ENCODE measurements around the gene REC114. TPM values are rescaled to one million over a fixed set of nuclear protein-coding genes. Genes with fewer than 3 reads are reported as not detected.

Gene REC114
- total and polyA plus RNA-seq, 2 donors (not counting 3 experiments of a cell fraction or from before 2014, with no cell fraction given) = not detected

DNA sequence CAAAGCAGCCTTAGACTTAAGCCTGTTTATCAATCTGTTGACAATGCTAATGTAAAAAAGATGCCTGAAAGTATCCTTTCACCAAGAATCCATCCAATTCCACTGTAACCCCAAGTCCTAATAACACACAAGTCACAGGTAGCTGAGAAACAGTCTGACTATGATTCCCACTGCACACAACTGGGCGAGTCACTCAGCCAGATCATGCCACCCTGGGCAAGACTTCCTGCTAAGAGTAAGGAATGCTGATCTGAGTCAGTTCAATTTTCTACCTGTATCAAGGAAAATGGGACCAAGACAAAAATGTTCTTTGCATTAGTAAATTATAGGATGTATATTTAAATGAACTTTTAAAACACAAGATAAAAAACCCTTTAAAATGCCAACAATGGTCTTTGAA lies 157.0 kb downstream of the REC114 start:
- Histone ChIP-seq H3K27ac (ENCODE audit: insufficient read depth, low read depth, low read length) (no peak overlapping the region), H3K36me3 (ENCODE audit: control insufficient read depth in 2 of 2, extremely low read depth in 1 of 2, insufficient read depth in 2 of 2, low read length in 2 of 2) (no peaks in the 10 kb centered on the region), H3K4me3 (replicated peaks in 1 of 3; ENCODE audit: insufficient read depth in 1 of 3, low read depth in 1 of 3, low read length in 3 of 3) (no peak overlapping the region), H3K4me2 (ENCODE audit: insufficient read depth, low read length) (peak overlapping the region; percentile 44), H3K4me1 (ENCODE audit: control insufficient read depth, extremely low read depth, insufficient read depth, low read length) (peaks cover 39% of the 10 kb centered on the region), H3K27me3 (ENCODE audit: control insufficient read depth in 2 of 2, insufficient read depth in 2 of 2, low read length in 2 of 2) (no peaks in the 10 kb centered on the region), H3K9me3 (replicated peaks; ENCODE audit: control insufficient read depth, insufficient read depth, low read length) (no peaks in the 10 kb centered on the region), H3K9me1 (replicated peaks; ENCODE audit: control insufficient read depth, extremely low read depth, insufficient read depth, low read length) (no peaks in the 10 kb centered on the region), H3K9ac (replicated peaks; ENCODE audit: extremely low read depth, insufficient read depth, low read length) (no peak overlapping the region), H4K20me1 (replicated peaks; ENCODE audit: control insufficient read depth, extremely low read depth, insufficient read depth, low read length) (peaks cover 6% of the 10 kb centered on the region), H2AFZ (ENCODE audit: low read depth, low read length) (no peak overlapping the region), H3K79me2 (ENCODE audit: control insufficient read depth, insufficient read depth, low read length) (peaks cover 75% of the 10 kb centered on the region)
- CTCF ChIA-PET = interaction anchor here (0.6 to 1.6 kb wide), 2 partner anchors 10 to 36 kb away, joined by 3 to 4 read pairs; no protein-coding TSS in a partner anchor
- dilution Hi-C loops (cut with MboI; ENCODE audit: extremely low pct_ligation_motif_present, low sequenced_read_pairs) = no loop called here
- TF ChIP-seq FOS (IDR thresholded peaks at IDR 0.05; ENCODE audit: borderline replicate concordance, insufficient read depth, low read length) (peak; percentile 61), JUN (IDR thresholded peaks at IDR 0.05; ENCODE audit: borderline replicate concordance, insufficient read depth, insufficient read length, low read depth) (no peak)
- peak; percentile 49 for DNase-seq (ENCODE audit: low read depth, low spot score)
- intact Hi-C loops (cut with micrococcal nuclease) = loop anchor here (2.0 kb wide), 1 partner anchor 35 kb away; no protein-coding TSS in a partner anchor
- POLR2A ChIA-PET = no interaction called here
- no TSS peak for BruUV-seq (replicated peaks)
- no peak for FAIRE-seq

DNA sequence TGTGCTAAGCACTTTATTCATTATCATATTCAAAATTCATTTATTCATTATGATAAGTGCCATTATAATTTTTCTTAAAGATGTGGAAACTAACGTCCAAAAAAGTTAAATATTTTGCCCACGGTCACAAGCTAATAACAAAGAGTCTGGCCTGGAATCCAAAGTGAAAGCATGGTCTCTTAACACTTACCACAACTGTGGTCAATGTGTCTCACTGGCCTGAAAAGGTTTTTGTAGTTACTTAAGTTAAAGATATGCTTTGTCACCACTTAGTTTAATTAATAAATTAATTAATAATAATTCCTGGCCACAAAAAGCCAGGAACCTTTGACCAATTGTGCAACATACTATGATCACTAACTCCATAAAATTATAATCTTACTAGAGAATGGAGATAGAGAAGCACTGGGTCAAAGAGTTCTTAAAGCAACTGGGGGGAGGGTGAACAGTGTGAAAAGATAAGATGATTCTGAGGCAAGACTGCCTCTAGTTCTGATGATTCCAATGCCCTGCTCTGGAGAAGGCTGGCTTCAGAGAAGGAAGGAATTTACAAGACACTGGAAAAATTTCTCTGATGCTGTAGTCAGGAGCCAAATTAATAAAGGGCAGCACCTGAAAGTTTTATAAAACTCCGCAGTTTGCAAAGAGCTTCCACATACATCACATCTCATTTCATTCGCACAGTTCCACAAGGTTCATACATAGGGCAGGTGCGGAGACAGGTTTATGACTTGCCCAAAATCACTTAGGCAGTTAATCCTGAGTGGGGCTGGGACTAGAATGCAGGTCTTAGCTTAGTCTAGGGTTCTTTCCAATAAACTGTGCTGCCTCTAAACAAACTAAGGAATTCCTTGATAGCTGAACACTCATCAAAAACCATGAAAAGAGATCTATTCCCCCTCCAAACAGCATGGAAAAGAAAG lies 157.7 kb downstream of the REC114 start:
- no peak overlapping the region for H3K4me2 ChIP-seq (ENCODE audit: insufficient read depth, low read length)
- H3K27ac ChIP-seq (ENCODE audit: insufficient read depth, low read depth, low read length) = no peak overlapping the region
- POLR2A ChIA-PET = no interaction called here

More for the DNA sequence above, 157.7 kb downstream of the REC114 start:
- TF ChIP-seq GATA2 (IDR thresholded peaks at IDR 0.05; ENCODE audit: insufficient read depth, insufficient read length, low read depth, low read length) (no peak), EZH2 (IDR thresholded peaks at IDR 0.05; ENCODE audit: borderline replicate concordance, low read depth, low read length, severe bottlenecking) (no peak)
- H3K9ac ChIP-seq (replicated peaks; ENCODE audit: extremely low read depth, insufficient read depth, low read length) = no peak overlapping the region
- no peak overlapping the region for H3K4me3 ChIP-seq (replicated peaks in 1 of 3; ENCODE audit: insufficient read depth in 1 of 3, low read depth in 1 of 3, low read length in 3 of 3)
- DNase-seq (ENCODE audit: low read depth, low spot score) (no peak), FAIRE-seq (no peak)
- peaks cover 6% of the 10 kb centered on the region for H4K20me1 ChIP-seq (replicated peaks; ENCODE audit: control insufficient read depth, extremely low read depth, insufficient read depth, low read length)
- no peaks in the 10 kb centered on the region for H3K9me1 ChIP-seq (replicated peaks; ENCODE audit: control insufficient read depth, extremely low read depth, insufficient read depth, low read length)
- CTCF ChIA-PET = interaction anchor here (0.6 to 1.9 kb wide), 5 partner anchors 11 to 36 kb away, joined by 3 to 8 read pairs (median 4); no protein-coding TSS in a partner anchor
- no peaks in the 10 kb centered on the region for H3K27me3 ChIP-seq (ENCODE audit: control insufficient read depth in 2 of 2, insufficient read depth in 2 of 2, low read length in 2 of 2)
- BruUV-seq (replicated peaks) = no TSS peak
- H3K79me2 ChIP-seq (ENCODE audit: control insufficient read depth, insufficient read depth, low read length) = peaks cover 77% of the 10 kb centered on the region
- peaks cover 39% of the 10 kb centered on the region for H3K4me1 ChIP-seq (ENCODE audit: control insufficient read depth, extremely low read depth, insufficient read depth, low read length)
- no peak overlapping the region for H2AFZ ChIP-seq (ENCODE audit: low read depth, low read length)
- intact Hi-C loops (cut with micrococcal nuclease) (loop anchor here (2.0 kb wide), 1 partner anchor 36 kb away; no protein-coding TSS in a partner anchor), dilution Hi-C loops (cut with MboI; ENCODE audit: extremely low pct_ligation_motif_present, low sequenced_read_pairs) (no loop called here)
- H3K9me3 ChIP-seq (replicated peaks; ENCODE audit: control insufficient read depth, insufficient read depth, low read length) = no peaks in the 10 kb centered on the region
- H3K36me3 ChIP-seq (ENCODE audit: control insufficient read depth in 2 of 2, extremely low read depth in 1 of 2, insufficient read depth in 2 of 2, low read length in 2 of 2) = no peaks in the 10 kb centered on the region
